ENCODE results near the gene GPR78. TPM values are rescaled to one million over a fixed set of nuclear protein-coding genes. Genes with fewer than 3 reads are reported as not detected.
A peak's percentile ranks its signal among the peaks of the same experiment; 100 is the strongest.

GPR78 gene
- total and polyA plus RNA-seq, 7 donors: 0.04 to 0.28 TPM; not detected in 5

- H3K27ac ChIP-seq: no peak overlapping the region
- 55 to 69% methylated on average over 10 of the region's 10 CpGs for WGBS, 2 donors
- H3K36me3 ChIP-seq: no peaks in the 10 kb centered on the region
- H3K4me1 ChIP-seq: peaks cover 0 to 7% (median 1%) of the 10 kb centered on the region in 4 donors
- H3K9me3 ChIP-seq: no peaks in the 10 kb centered on the region
- intact Hi-C loops (cut with DNase I): loop anchor here (10.0 kb wide), 2 partner anchors 278 to 308 kb away; no protein-coding TSS in a partner anchor
- no peak overlapping the region for H3K4me3 ChIP-seq
- H3K27me3 ChIP-seq: peaks cover 0 to 13% (median 0%) of the 10 kb centered on the region in 3 donors
- no peak for TF ChIP-seq POLR2AphosphoS5 (IDR thresholded peaks at IDR 0.05)
- DNase-seq: no peak
These were observed 26.8 kb downstream of the GPR78 start for GRCh38 chr4:8606966-8607365.

- Histone ChIP-seq H3K4me3 (no peak overlapping the region), H3K9me3 (no peaks in the 10 kb centered on the region), H3K4me1 (peaks cover 0 to 7% (median 1%) of the 10 kb centered on the region in 4 donors), H3K36me3 (no peaks in the 10 kb centered on the region), H3K27me3 (peaks cover 0 to 13% (median 0%) of the 10 kb centered on the region in 3 donors), H3K27ac (no peak overlapping the region)
- 16 to 20% methylated on average over 42 of the region's 42 CpGs for WGBS, 2 donors
- DNase-seq: no peak
- intact Hi-C loops (cut with DNase I): loop anchor here (10.0 kb wide), 2 partner anchors 277 to 307 kb away; no protein-coding TSS in a partner anchor
- no peak for TF ChIP-seq POLR2AphosphoS5 (IDR thresholded peaks at IDR 0.05)
- peak; percentile 54 to 99 (median 77) for TF ChIP-seq CTCF (IDR thresholded peaks at IDR 0.05)
These were observed 27.6 kb downstream of the GPR78 start for GRCh38 chr4:8607603-8608481.

GRCh38 chr4:8608714-8609391, 28.7 kb downstream of the GPR78 start:
- Histone ChIP-seq H3K27me3 (peaks cover 0 to 13% (median 0%) of the 10 kb centered on the region in 3 donors), H3K9me3 (no peaks in the 10 kb centered on the region), H3K4me3 (no peak overlapping the region), H3K27ac (no peak overlapping the region), H3K36me3 (no peaks in the 10 kb centered on the region), H3K4me1 (peaks cover 0 to 7% (median 1%) of the 10 kb centered on the region in 4 donors)
- whole genome bisulfite sequencing, 2 donors: 45 to 63% methylated on average over 5 of the region's 5 CpGs
- DNase-seq: no peak
- intact Hi-C loops (cut with DNase I): loop anchor here (10.0 kb wide), 2 partner anchors 276 to 306 kb away; no protein-coding TSS in a partner anchor
- TF ChIP-seq POLR2A (IDR thresholded peaks at IDR 0.05) (no peak), POLR2AphosphoS5 (IDR thresholded peaks at IDR 0.05) (no peak), CTCF (IDR thresholded peaks at IDR 0.05) (no peak), EP300 (IDR thresholded peaks at IDR 0.05) (no peak)

GRCh38 chr4:8609406-8609805, 29.2 kb downstream of the GPR78 start:
- Histone ChIP-seq H3K4me1 (peaks cover 0 to 7% (median 1%) of the 10 kb centered on the region in 4 donors), H3K36me3 (no peaks in the 10 kb centered on the region), H3K27me3 (peaks cover 0 to 13% (median 0%) of the 10 kb centered on the region in 3 donors), H3K4me3 (no peak overlapping the region), H3K27ac (no peak overlapping the region), H3K9me3 (no peaks in the 10 kb centered on the region)
- intact Hi-C loops (cut with DNase I): loop anchor here (10.0 kb wide), 2 partner anchors 275 to 305 kb away; no protein-coding TSS in a partner anchor
- TF ChIP-seq POLR2AphosphoS5 (IDR thresholded peaks at IDR 0.05) (no peak), EP300 (IDR thresholded peaks at IDR 0.05) (no peak), POLR2A (IDR thresholded peaks at IDR 0.05) (no peak), CTCF (IDR thresholded peaks at IDR 0.05) (no peak)
- WGBS, 2 donors: 66 to 82% methylated on average over 6 of the region's 6 CpGs
- no peak for DNase-seq

Data from sigmoid colon (tissue), 7 donors.